ENCODE results near the gene KCNN4. TPM values are rescaled to one million over a fixed set of nuclear protein-coding genes. Genes with fewer than 3 reads are reported as not detected.
A peak's percentile ranks its signal among the peaks of the same experiment; 100 is the strongest.

KCNN4 gene
- total and polyA plus RNA-seq, 2 donors (not counting 1 experiment from before 2014, with no cell fraction given): 107 to 267 TPM

DNA sequence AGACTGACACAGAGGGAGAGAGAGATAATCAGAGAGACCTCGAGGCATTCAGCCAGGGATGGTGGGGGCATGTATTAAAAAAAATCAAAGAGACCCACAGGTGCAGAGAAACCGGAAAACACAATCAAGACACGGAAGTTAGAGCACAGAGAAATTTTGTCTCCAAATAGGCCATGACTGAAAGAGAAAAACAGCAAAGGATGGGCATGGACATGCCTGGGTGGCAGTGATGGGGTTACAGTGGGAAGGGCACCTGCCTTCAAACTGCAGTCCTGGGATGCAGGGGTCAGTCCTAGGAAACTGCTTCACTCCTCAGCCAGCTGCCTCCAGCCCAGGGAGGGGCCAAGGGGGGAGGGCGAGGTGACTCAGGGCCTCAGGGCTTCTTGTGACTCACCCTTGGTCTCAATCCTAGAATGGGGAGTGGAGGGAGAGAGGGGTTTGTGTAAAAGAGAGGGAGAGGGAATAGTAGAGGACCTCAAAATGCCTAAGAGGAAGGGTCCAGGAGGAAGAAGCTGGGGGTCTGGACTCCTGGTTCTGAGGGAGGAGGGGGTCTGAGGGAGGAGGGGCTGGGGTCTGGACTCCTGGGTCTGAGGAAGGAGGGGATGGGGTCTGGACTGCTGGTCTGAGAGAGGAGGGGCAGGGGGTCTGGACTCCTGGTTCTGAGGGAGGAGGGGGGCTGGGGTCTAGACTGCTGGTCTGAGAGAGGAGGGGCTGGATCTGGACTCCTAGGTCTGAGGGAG lies 3.6 kb upstream of the KCNN4 start:
- intact Hi-C loops (cut with micrococcal nuclease): loop anchor here (2.0 to 10.0 kb wide), 2 partner anchors 116 to 340 kb away; no protein-coding TSS in a partner anchor
- peak overlapping the region; percentile 73 to 85 for H3K27ac ChIP-seq (ENCODE audit: low read length in 2 of 2)
- Mint-ChIP-seq H3K4me1 (peaks cover 55% of the 10 kb centered on the region), H3K4me3 (peak overlapping the region; percentile 93), H3K27me3 (no peaks in the 10 kb centered on the region), H3K27ac (peak overlapping the region; percentile 99), H3K9me3 (ENCODE audit: insufficient read depth) (no peaks in the 10 kb centered on the region)
- H3K9ac ChIP-seq (ENCODE audit: low read length): peak overlapping the region; percentile 38
- H3K27me3 ChIP-seq (replicated peaks in 1 of 4; ENCODE audit: control extremely low read depth in 1 of 4, control insufficient read depth in 3 of 4, insufficient read depth in 4 of 4, low read length in 3 of 4): no peaks in the 10 kb centered on the region
- DNase-seq: peak; percentile 65
- H2AFZ ChIP-seq (ENCODE audit: insufficient read depth, low read depth, low read length, poor library complexity, severe bottlenecking): peak overlapping the region; percentile 11
- CTCF ChIA-PET: interaction anchor here (0.9 to 11.3 kb wide), 12 partner anchors 13 to 338 kb away, joined by 3 to 237 read pairs (median 4); partner anchors contain the start of gene SMG9
- no peaks in the 10 kb centered on the region for H4K20me1 ChIP-seq (ENCODE audit: control insufficient read depth, insufficient read depth, low read length, poor library complexity, severe bottlenecking)
- H3K79me2 ChIP-seq (ENCODE audit: control insufficient read depth, insufficient read depth, low read length): peaks cover 20% of the 10 kb centered on the region
- ATAC-seq (ENCODE audit: low read depth): no peak
- peak overlapping the region in 2 of 5 experiments; percentile 18 to 31 for H3K4me3 ChIP-seq (ENCODE audit: control extremely low read depth in 1 of 5, extremely low read depth in 1 of 5, insufficient read depth in 1 of 5, low read depth in 2 of 5, low read length in 4 of 5)
- no peaks in the 10 kb centered on the region for H3K36me3 ChIP-seq (replicated peaks in 1 of 2; ENCODE audit: control extremely low read depth in 1 of 2, control insufficient read depth in 1 of 2, extremely low read depth in 1 of 2, insufficient read depth in 2 of 2, low read length in 1 of 2)
- TF ChIP-seq, protein P1, sequence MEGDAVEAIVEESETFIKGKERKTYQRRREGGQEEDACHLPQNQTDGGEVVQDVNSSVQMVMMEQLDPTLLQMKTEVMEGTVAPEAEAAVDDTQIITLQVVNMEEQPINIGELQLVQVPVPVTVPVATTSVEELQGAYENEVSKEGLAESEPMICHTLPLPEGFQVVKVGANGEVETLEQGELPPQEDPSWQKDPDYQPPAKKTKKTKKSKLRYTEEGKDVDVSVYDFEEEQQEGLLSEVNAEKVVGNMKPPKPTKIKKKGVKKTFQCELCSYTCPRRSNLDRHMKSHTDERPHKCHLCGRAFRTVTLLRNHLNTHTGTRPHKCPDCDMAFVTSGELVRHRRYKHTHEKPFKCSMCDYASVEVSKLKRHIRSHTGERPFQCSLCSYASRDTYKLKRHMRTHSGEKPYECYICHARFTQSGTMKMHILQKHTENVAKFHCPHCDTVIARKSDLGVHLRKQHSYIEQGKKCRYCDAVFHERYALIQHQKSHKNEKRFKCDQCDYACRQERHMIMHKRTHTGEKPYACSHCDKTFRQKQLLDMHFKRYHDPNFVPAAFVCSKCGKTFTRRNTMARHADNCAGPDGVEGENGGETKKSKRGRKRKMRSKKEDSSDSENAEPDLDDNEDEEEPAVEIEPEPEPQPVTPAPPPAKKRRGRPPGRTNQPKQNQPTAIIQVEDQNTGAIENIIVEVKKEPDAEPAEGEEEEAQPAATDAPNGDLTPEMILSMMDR (IDR thresholded peaks at IDR 0.05): no peak
- TF ChIP-seq EZH2 (IDR thresholded peaks at IDR 0.05; ENCODE audit: borderline replicate concordance, insufficient read depth, low read depth, low read length, poor library complexity, severe bottlenecking): no peak
- POLR2A ChIA-PET: interaction anchor here (0.8 to 9.3 kb wide), 4 partner anchors 31 to 1716 kb away, joined by 7 to 89 read pairs (median 14); partner anchors contain the start of genes BLOC1S3 and SMG9
- H3K4me2 ChIP-seq (replicated peaks; ENCODE audit: low read depth, low read length, poor library complexity, severe bottlenecking): peak overlapping the region; percentile 85
- WGBS (ENCODE audit: insufficient coverage): 47% methylated on average over 4 of the region's 4 CpGs
- H3K4me1 ChIP-seq (ENCODE audit: control insufficient read depth in 2 of 2, insufficient read depth in 2 of 2, low read length in 2 of 2): peaks cover 42 to 59% of the 10 kb centered on the region in 2 donors
- H3K9me3 ChIP-seq (ENCODE audit: control extremely low read depth in 1 of 3, control insufficient read depth in 2 of 3, insufficient read depth in 1 of 3, low read length in 2 of 3): no peaks in the 10 kb centered on the region

DNA sequence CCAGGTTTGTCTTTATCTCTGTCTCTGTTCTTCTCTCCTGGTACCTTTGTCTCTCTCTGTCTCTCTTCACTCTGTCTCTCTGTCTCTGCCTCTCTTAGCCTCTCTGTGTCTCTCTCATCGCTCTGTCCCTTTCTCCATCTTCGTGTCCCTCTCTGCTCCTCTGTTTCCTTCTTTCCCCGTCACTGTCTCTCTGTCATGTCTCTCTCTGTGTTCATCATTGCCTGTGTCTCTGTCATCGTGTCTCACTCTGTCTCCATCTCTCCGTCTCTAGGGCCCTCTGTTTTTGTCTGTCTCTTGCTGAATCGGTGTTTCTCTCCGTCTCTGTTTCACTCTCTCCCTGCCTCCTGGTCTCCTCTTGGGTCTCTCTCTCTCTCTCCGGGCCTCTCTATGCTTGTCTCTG lies 2.9 kb upstream of the KCNN4 start:
- H3K9me3 ChIP-seq (ENCODE audit: control extremely low read depth in 1 of 3, control insufficient read depth in 2 of 3, insufficient read depth in 1 of 3, low read length in 2 of 3): no peaks in the 10 kb centered on the region
- TF ChIP-seq, protein P1 (IDR thresholded peaks at IDR 0.05): no peak
- TF ChIP-seq EZH2 (IDR thresholded peaks at IDR 0.05; ENCODE audit: borderline replicate concordance, insufficient read depth, low read depth, low read length, poor library complexity, severe bottlenecking): no peak
- POLR2A ChIA-PET: interaction anchor here (9.3 kb wide), 1 partner anchor 30 kb away, joined by 89 read pairs; the partner anchor contains the start of gene SMG9
- peak overlapping the region; percentile 99 for H3K27ac Mint-ChIP-seq
- no peaks in the 10 kb centered on the region for H3K27me3 Mint-ChIP-seq
- H4K20me1 ChIP-seq (ENCODE audit: control insufficient read depth, insufficient read depth, low read length, poor library complexity, severe bottlenecking): no peaks in the 10 kb centered on the region
- peaks cover 50 to 66% of the 10 kb centered on the region in 2 donors for H3K4me1 ChIP-seq (ENCODE audit: control insufficient read depth in 2 of 2, insufficient read depth in 2 of 2, low read length in 2 of 2)
- no peak for DNase-seq
- H2AFZ ChIP-seq (ENCODE audit: insufficient read depth, low read depth, low read length, poor library complexity, severe bottlenecking): no peak overlapping the region
- no peaks in the 10 kb centered on the region for H3K27me3 ChIP-seq (replicated peaks in 1 of 4; ENCODE audit: control extremely low read depth in 1 of 4, control insufficient read depth in 3 of 4, insufficient read depth in 4 of 4, low read length in 3 of 4)
- H3K4me2 ChIP-seq (replicated peaks; ENCODE audit: low read depth, low read length, poor library complexity, severe bottlenecking): peak overlapping the region; percentile 85
- H3K4me1 Mint-ChIP-seq: peaks cover 63% of the 10 kb centered on the region
- no peak for ATAC-seq (ENCODE audit: low read depth)
- peak overlapping the region; percentile 38 for H3K9ac ChIP-seq (ENCODE audit: low read length)
- H3K4me3 Mint-ChIP-seq: peak overlapping the region; percentile 93
- peak overlapping the region; percentile 73 to 85 for H3K27ac ChIP-seq (ENCODE audit: low read length in 2 of 2)
- H3K79me2 ChIP-seq (ENCODE audit: control insufficient read depth, insufficient read depth, low read length): peaks cover 28% of the 10 kb centered on the region
- no peaks in the 10 kb centered on the region for H3K36me3 ChIP-seq (replicated peaks in 1 of 2; ENCODE audit: control extremely low read depth in 1 of 2, control insufficient read depth in 1 of 2, extremely low read depth in 1 of 2, insufficient read depth in 2 of 2, low read length in 1 of 2)
- CTCF ChIA-PET: interaction anchor here (0.7 to 11.3 kb wide), 3 partner anchors 11 to 143 kb away, joined by 3 to 237 read pairs (median 3); no protein-coding TSS in a partner anchor
- H3K9me3 Mint-ChIP-seq (ENCODE audit: insufficient read depth): no peaks in the 10 kb centered on the region
- H3K4me3 ChIP-seq (ENCODE audit: control extremely low read depth in 1 of 5, extremely low read depth in 1 of 5, insufficient read depth in 1 of 5, low read depth in 2 of 5, low read length in 4 of 5): peak overlapping the region in 3 of 5 experiments; percentile 18 to 65 (median 31)
- intact Hi-C loops (cut with micrococcal nuclease): loop anchor here (2.0 to 10.0 kb wide), 2 partner anchors 115 to 339 kb away; no protein-coding TSS in a partner anchor
- 90% methylated on average over 8 of the region's 8 CpGs for WGBS (ENCODE audit: insufficient coverage)

All from B cell (primary cell).